GM10847 (cell line): Measurements from ENCODE around the gene STING1.

Source experiments
- POLR2A ChIP-seq: IDR thresholded peaks from 2 replicates; pipeline ENCODE4 v1.6.1; 2011; ENCODE audit not compliant: insufficient read length; ENCODE audit errors: extremely low read depth

STING1 gene

GRCh38 chr5:139445325-139446170 lies 37.0 kb downstream of the STING1 start:
- TF ChIP-seq POLR2A = no peak

- TF ChIP-seq POLR2A = no peak
Observed at GRCh38 chr5:139443831-139444453, 38.6 kb downstream of the STING1 start.

- no peak for TF ChIP-seq POLR2A
Observed at GRCh38 chr5:139439013-139439903, 43.3 kb downstream of the STING1 start, which contains the start of gene DNAJC18. Gene DNAJC18 (minus strand): TSS chr5:139439525. CDS start chr5:139439445, 80 bp downstream.

GRCh38 chr5:139438707-139439012 lies 43.9 kb downstream of the STING1 start:
- no peak for TF ChIP-seq POLR2A

- no peak for TF ChIP-seq POLR2A
Observed at GRCh38 chr5:139435676-139436075, 46.9 kb downstream of the STING1 start.

GRCh38 chr5:139431706-139432105 lies 50.9 kb downstream of the STING1 start:
- no peak for TF ChIP-seq POLR2A

- no peak for TF ChIP-seq POLR2A
Observed at GRCh38 chr5:139430015-139430414, 52.5 kb downstream of the STING1 start.

GRCh38 chr5:139426203-139426885 lies 56.2 kb downstream of the STING1 start:
- TF ChIP-seq POLR2A = no peak
